Muscle of leg (tissue), 11 donors: ENCODE results near the gene SIX4. TPM values are rescaled to one million over a fixed set of nuclear protein-coding genes. Genes with fewer than 3 reads are reported as not detected.
A peak's percentile ranks its signal among the peaks of the same experiment; 100 is the strongest.

ENCODE experiments used
- DNase-seq: peaks from one replicate; pipeline ENCODE4 v3.0.0; 2013
- H3K27ac ChIP-seq: one replicate; pipeline ENCODE4 v1.5.1; 2013; ENCODE audit warnings: mild to moderate bottlenecking, low read length, control low read depth
- H3K27me3 ChIP-seq: one replicate; pipeline ENCODE4 v1.6.1; 2013; ENCODE audit warnings: low read length; ENCODE audit not compliant: control insufficient read depth, insufficient read depth
- H3K36me3 ChIP-seq: one replicate; pipeline ENCODE4 v1.6.1; 2013; ENCODE audit warnings: low read length; ENCODE audit not compliant: control insufficient read depth, insufficient read depth
- H3K4me1 ChIP-seq: one replicate; pipeline ENCODE4 v1.6.1; 2013; ENCODE audit warnings: low read length; ENCODE audit not compliant: control insufficient read depth, insufficient read depth
- H3K4me3 ChIP-seq: one replicate; pipeline ENCODE4 v1.5.1; 2013; ENCODE audit warnings: low read length, control low read depth
- H3K9me3 ChIP-seq: replicated peaks from 2 replicates; pipeline ENCODE4 v1.6.1; 2013; ENCODE audit warnings: low read depth, low read length; ENCODE audit not compliant: control insufficient read depth
- WGBS: methylation state at CpG from one replicate; pipeline ENCODE4 v1.1.5; 2013; ENCODE audit warnings: missing lambda C conversion rate; ENCODE audit not compliant: insufficient coverage; 5-methylcytosine and 5-hydroxymethylcytosine counted together
- polyA plus RNA-seq, 8 donors: library from polyadenylated mRNA; unstranded; fragments of 120-200 nt; gene quantifications; one replicate each; pipeline versions ENCODE4 v1.2.1 to v1.2.3, GENCODE V29; 2013; ENCODE audit warnings: inconsistent platforms in 1 of 8, low replicate concordance in 1 of 8; ENCODE audit not compliant: insufficient read length in 8 of 8, insufficient read depth in 1 of 8
- total RNA-seq: library from RNA; stranded (reverse); fragments of 120-200 nt; gene quantifications from one replicate; pipeline ENCODE4 v1.2.4, GENCODE V29; 2013

SIX4 gene
- total and polyA plus RNA-seq, 9 donors: 15.0 to 24.6 (median 19.8) TPM

DNA sequence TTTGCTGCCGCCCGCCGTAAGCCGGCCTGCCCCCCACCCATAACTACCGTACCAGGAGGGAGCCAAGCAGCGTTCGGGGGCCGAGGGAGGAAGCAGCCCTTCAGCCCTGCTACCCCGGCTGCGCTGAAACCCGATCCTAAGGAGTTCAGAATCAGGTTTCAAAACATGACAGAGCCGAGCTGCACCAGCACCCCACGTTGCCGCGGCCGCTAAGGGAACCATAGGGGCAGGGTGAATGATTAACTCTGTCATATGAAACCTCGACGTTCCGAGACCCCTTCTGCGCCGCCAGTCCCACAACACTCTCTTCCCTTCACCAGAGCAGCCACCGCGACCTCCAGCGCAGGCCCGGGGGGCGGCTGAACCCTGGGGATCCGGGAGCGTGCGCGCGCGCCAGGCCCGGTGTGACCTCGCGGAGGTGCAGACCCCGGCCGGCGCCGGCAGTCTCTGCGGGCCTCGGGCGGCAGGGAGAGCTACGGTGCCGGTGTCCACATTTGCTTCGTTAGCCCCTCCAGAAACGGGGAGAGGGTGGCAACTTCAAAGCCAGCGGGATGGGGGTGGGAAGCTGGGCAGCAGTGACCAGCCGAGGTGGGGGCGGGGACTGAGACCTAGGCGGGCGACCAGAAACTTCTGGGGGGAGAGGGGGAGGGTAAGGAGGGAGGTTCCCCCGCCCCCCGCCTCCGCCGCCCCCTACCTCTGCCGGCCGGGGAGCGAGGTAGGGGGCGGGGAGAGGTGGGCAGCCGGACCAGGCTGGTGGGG, 1.6 kb downstream of the SIX4 start:
- WGBS: under 1% methylated on average over 43 of the region's 60 CpGs
- no peaks in the 10 kb centered on the region for H3K9me3 ChIP-seq
- peak; percentile 73 for DNase-seq
- H3K27me3 ChIP-seq: peaks cover 29% of the 10 kb centered on the region
- peaks cover 15% of the 10 kb centered on the region for H3K4me1 ChIP-seq
- peak overlapping the region; percentile 94 for H3K27ac ChIP-seq
- H3K4me3 ChIP-seq: peak overlapping the region; percentile 85
- H3K36me3 ChIP-seq: peaks cover 11% of the 10 kb centered on the region

DNA sequence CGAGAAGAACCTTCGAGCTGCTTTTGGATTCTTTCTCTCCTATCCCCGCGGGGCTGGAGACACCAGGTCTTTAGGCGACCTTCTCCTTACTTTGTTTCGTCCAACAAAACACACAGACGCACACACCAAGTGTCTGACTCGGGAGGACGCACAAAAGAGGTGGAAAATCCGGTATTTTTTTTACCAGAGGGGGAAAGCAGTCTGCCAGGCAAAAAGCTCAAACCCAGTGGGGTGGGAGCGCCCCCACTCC, 2.1 kb downstream of the SIX4 start:
- Histone ChIP-seq H3K4me3 (peak overlapping the region; percentile 85), H3K9me3 (no peaks in the 10 kb centered on the region), H3K27ac (peak overlapping the region; percentile 94), H3K36me3 (peaks cover 11% of the 10 kb centered on the region), H3K27me3 (peaks cover 29% of the 10 kb centered on the region), H3K4me1 (peaks cover 15% of the 10 kb centered on the region)
- DNase-seq: peak; percentile 46
- WGBS: 0% methylated on average over 3 of the region's 11 CpGs

DNA sequence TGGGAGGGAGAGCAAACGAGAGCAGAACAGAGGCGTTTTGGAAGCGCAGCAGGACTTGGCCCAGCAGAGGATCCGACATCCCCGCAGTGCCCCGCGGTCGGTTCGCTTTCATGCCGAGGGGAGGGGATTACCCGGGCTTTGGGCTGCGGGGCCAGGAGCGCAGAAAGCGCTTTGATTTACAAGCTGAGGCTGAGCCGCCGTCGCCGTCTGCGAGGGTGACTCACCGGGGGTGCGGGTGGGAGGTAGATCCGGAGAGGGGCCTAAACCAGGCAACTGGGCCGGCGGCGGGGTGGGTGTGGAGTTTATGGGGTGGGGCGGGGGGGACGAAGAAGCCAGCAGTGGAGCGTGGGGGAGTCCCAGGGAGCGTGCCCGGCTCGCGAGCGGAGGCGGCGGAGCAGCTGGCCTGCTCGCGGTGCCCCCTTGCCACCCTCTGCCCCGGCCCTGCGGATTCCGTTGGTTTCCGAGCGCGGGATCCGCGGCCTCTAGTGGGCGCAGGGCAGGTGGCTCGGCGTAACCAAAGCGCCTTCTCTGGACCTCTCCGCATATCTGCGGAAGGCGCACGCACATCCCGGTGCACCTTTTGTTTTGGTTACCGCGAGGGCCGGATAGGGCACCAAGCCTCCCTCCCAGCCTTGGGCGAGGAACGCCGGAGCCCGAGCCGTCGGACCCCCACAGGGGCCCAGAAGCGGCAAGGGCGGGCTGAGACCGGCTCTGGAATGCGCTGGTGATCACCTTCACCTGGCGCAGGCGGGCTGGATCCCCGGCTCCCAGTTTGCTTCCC, 2.6 kb downstream of the SIX4 start:
- Histone ChIP-seq H3K27me3 (peaks cover 29% of the 10 kb centered on the region), H3K4me3 (peak overlapping the region; percentile 85), H3K9me3 (no peaks in the 10 kb centered on the region), H3K27ac (peak overlapping the region; percentile 94), H3K36me3 (peaks cover 11% of the 10 kb centered on the region), H3K4me1 (peaks cover 15% of the 10 kb centered on the region)
- WGBS: 2% methylated on average over 66 of the region's 70 CpGs
- peak; percentile 63 for DNase-seq

DNA sequence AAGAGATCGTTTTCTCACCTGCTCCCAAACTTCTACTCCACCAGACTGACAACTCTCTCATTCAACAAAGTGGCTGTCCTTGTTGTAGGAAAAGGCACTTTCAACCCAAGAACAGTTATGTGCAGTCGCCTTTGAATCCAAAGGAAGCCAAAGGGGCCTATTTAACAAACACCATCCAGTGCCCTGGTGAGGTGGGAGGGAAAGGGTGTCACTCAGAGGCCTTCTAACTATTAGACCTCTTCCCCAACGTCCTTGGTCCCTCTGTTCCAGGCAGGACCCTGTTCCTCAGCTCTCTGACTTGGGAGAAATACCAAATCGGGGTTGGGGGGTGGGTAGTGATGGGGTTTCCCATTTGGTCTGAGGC, 3.2 kb downstream of the SIX4 start:
- Histone ChIP-seq H3K27ac (peak overlapping the region; percentile 77), H3K9me3 (no peaks in the 10 kb centered on the region), H3K36me3 (peaks cover 11% of the 10 kb centered on the region), H3K27me3 (peaks cover 29% of the 10 kb centered on the region), H3K4me1 (peaks cover 15% of the 10 kb centered on the region), H3K4me3 (peak overlapping the region; percentile 85)
- DNase-seq: no peak
- 10% methylated on average over 1 of the region's 4 CpGs for WGBS

DNA sequence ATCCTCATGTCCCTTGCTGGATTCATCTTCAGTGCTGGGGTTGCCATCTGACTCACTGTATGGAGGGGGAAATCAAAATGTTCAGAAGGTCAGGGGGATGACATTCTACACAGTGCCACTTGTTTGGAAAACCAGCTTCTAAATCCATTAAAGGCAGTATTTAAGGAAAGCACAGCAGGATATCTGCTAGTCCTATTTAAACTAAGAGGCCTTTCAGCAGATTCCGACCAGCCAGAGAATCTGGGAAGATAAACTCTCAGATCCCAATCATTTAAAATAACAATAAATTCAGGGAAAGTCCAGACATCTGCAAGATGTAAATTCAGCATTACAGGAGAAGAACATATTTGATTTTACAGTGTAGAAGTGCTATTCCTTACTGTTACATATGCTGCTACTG, 3.8 kb downstream of the SIX4 start:
- peaks cover 15% of the 10 kb centered on the region for H3K4me1 ChIP-seq
- H3K9me3 ChIP-seq: no peaks in the 10 kb centered on the region
- WGBS: no CpG with 5 or more reads among the region's 1 CpG
- H3K36me3 ChIP-seq: peaks cover 11% of the 10 kb centered on the region
- peak overlapping the region; percentile 77 for H3K27ac ChIP-seq
- peak overlapping the region; percentile 85 for H3K4me3 ChIP-seq
- no peak for DNase-seq
- H3K27me3 ChIP-seq: peaks cover 29% of the 10 kb centered on the region

DNA sequence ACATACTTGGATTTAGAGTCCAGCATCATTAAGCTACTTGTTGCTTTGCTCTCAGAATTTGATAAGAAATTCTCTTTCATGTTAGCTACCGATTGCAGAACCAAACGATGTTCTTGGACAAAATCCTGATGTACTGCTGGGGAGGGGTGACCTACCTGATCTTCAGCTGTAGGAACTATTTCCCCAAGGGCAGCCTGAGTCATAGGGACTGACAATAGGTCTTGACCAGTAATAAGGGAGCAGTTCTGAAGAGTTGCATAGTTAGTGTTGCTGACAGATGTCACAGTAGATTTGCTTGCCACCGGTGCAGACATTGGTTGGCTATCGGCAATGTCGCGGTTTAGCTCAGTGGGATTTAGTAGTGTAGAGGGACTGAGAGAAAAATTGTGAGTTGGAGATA, 10.6 kb downstream of the SIX4 start:
- Histone ChIP-seq H3K27ac (no peak overlapping the region), H3K36me3 (peaks cover 3% of the 10 kb centered on the region), H3K27me3 (no peaks in the 10 kb centered on the region), H3K4me3 (no peak overlapping the region), H3K4me1 (no peaks in the 10 kb centered on the region), H3K9me3 (no peaks in the 10 kb centered on the region)
- DNase-seq: no peak
- 33% methylated on average over 2 of the region's 6 CpGs for WGBS

DNA sequence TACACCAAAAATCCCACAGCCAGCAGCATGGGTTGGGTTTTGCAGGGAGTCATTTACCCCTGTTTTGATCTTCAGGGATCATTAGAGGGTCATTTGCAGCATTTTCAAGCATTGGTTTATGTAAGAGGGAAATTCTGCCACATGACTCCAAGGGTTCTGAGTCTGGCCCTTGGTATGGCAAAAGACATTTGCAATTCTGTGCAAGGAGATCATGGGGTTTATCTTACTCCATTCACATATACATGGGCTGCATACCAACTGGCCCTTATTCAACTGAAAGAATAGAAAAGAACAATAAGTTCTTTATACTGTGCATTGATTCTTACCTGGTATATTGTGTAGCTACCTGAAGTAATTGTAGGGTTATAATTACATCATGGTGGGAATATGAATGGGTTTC, 13.7 kb downstream of the SIX4 start:
- H3K27ac ChIP-seq: no peak overlapping the region
- no peaks in the 10 kb centered on the region for H3K27me3 ChIP-seq
- no peaks in the 10 kb centered on the region for H3K4me1 ChIP-seq
- peaks cover 3% of the 10 kb centered on the region for H3K36me3 ChIP-seq
- H3K9me3 ChIP-seq: no peaks in the 10 kb centered on the region
- no peak for DNase-seq
- H3K4me3 ChIP-seq: no peak overlapping the region

DNA sequence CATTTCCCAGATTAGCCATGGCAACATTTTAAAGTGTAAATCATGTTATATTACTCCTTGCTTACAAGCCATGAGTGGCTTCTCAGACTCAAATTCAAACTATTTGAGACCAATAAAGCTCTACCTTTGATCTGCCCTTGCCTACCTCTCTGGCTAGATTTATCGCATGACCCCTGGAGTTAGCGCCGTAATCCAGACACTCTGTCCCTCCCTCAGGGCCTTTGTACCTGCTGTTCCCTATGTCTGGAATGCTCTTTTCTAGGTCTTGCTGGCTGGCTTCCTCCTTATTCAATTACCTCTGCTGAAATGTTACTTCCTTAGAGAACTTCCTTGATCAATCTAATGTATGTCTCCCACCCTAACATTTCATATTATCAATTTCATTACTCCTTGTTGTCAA, 16.3 kb downstream of the SIX4 start:
- WGBS: 76% methylated on average over 3 of the region's 3 CpGs
- H3K36me3 ChIP-seq: peaks cover 3% of the 10 kb centered on the region

DNA sequence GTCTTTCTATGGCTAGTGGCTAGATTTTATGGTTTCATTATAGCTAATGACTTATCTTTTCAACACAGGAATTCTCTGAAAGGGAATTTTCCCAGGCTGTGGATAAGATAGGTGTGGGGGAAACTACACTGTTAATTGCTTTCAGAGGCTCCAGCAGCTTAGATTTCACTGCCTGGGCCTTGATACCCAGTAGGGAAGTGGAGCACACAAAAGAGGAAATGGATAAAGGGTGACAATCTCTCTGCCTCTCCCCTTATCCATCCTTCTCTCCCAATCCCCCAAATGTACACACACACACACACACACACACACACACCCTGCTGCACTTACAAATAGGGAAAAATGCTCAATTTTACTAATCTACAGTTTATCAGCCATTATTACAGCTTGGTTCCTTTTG, 19.1 kb downstream of the SIX4 start:
- no peak for DNase-seq
- Histone ChIP-seq H3K9me3 (peaks cover 10% of the 10 kb centered on the region), H3K4me1 (no peaks in the 10 kb centered on the region), H3K4me3 (no peak overlapping the region), H3K27me3 (no peaks in the 10 kb centered on the region), H3K27ac (no peak overlapping the region), H3K36me3 (no peaks in the 10 kb centered on the region)

More for the DNA sequence above, 16.3 kb downstream of the SIX4 start:
- Histone ChIP-seq H3K9me3 (no peaks in the 10 kb centered on the region), H3K4me1 (no peaks in the 10 kb centered on the region), H3K27ac (no peak overlapping the region), H3K4me3 (no peak overlapping the region), H3K27me3 (no peaks in the 10 kb centered on the region)
- no peak for DNase-seq

DNA sequence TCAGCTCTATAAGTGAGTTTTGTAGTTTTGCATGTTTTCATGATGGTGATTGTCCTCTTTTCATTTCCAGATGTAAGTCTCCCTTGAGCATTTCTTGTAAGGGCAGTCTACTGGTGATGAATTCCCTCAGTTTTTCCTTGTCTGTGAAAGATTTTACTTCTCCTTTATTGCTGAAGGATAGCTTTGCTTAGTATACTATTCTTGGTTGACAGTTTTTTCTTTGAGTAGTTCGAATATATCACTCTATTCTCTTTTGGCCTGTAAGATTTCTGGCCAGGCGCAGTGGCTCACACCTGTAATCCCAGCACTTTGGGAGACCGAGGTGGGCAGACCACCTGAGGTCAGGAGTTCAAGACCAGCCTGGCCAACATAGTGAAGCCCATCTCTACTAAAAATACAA, 23.6 kb downstream of the SIX4 start:
- Histone ChIP-seq H3K9me3 (peaks cover 17% of the 10 kb centered on the region), H3K36me3 (no peaks in the 10 kb centered on the region), H3K4me3 (no peak overlapping the region), H3K27ac (no peak overlapping the region), H3K4me1 (no peaks in the 10 kb centered on the region), H3K27me3 (no peaks in the 10 kb centered on the region)
- no CpG with 5 or more reads among the region's 3 CpGs for WGBS
- DNase-seq: no peak
